K562 (cell line): ENCODE results near the gene CLCN1. TPM values are rescaled to one million over a fixed set of nuclear protein-coding genes. Genes with fewer than 3 reads are reported as not detected.

Experiments
- ADNP ChIP-seq: fragments of 200-800 bp; sonication (Bioruptor generic); IDR thresholded peaks from 2 replicates; pipeline ENCODE4 v1.6.1; 2016; ENCODE audit warnings: missing genetic modification characterization, missing compliant biosample characterization
- ATF2 ChIP-seq: sonication (generic); formaldehyde crosslinking; IDR thresholded peaks from 2 replicates; pipeline ENCODE4 v1.8.1; 2022; ENCODE audit warnings: missing genetic modification reagents
- CEBPZ ChIP-seq: fragments of 150-350 bp; IDR thresholded peaks from 2 replicates; pipeline ENCODE4 v1.6.1; 2014; ENCODE audit warnings: low read depth, mild to moderate bottlenecking, low read length, borderline replicate concordance
- CGGBP1 ChIP-seq: fragments of 250-450 bp; sonication (Bioruptor Pico); IDR thresholded peaks from 2 replicates; pipeline ENCODE4 v1.9.0; 2021; ENCODE audit warnings: mild to moderate bottlenecking
- CREB1 ChIP-seq, 2 experiments: sonication (generic) in 1 of 2; formaldehyde crosslinking in 1 of 2; IDR thresholded peaks; 2 replicates each; pipeline versions ENCODE4 v1.6.1 to v1.8.0; 2012 to 2022; ENCODE audit warnings: inconsistent platforms in 1 of 2, mild to moderate bottlenecking in 1 of 2, missing genetic modification reagents in 1 of 2, moderate library complexity in 1 of 2
- E2F8 ChIP-seq: fragments of 450-650 bp; IDR thresholded peaks from 2 replicates; pipeline ENCODE4 v1.7.1; 2018; ENCODE audit warnings: mild to moderate bottlenecking, low read depth; ENCODE audit not compliant: partially characterized antibody
- ELF4 ChIP-seq: fragments of 450-650 bp; formaldehyde crosslinking; IDR thresholded peaks from 2 replicates; pipeline ENCODE4 v1.4.0; 2022; ENCODE audit warnings: missing genetic modification characterization
- HLTF ChIP-seq: fragments of 450-650 bp; IDR thresholded peaks from 2 replicates; pipeline ENCODE4 v1.6.1; 2016
- NCOA2 ChIP-seq, 2 experiments: fragments of 450-650 bp; IDR thresholded peaks; 2 replicates each; pipeline ENCODE4 v1.6.1; 2018; ENCODE audit warnings: mild to moderate bottlenecking in 2 of 2, moderate library complexity in 1 of 2; ENCODE audit not compliant: partially characterized antibody in 2 of 2
- NFATC3 ChIP-seq: fragments of 450-650 bp; IDR thresholded peaks from 2 replicates; pipeline ENCODE4 v1.6.1; 2017; ENCODE audit warnings: mild to moderate bottlenecking
- PHB2 ChIP-seq: fragments of 450-650 bp; IDR thresholded peaks from 2 replicates; pipeline ENCODE4 v1.6.1; 2017; ENCODE audit warnings: low read depth
- RBFOX2 ChIP-seq: fragments of 200-400 bp; formaldehyde crosslinking; IDR thresholded peaks from 2 replicates; pipeline ENCODE4 v1.6.1; 2017; ENCODE audit warnings: low read depth, mild to moderate bottlenecking, low read length, moderate library complexity
- SAFB ChIP-seq: fragments of 200-400 bp; formaldehyde crosslinking; IDR thresholded peaks from 2 replicates; pipeline ENCODE4 v1.6.1; 2017; ENCODE audit warnings: low read depth, low read length, borderline replicate concordance
- SUPT5H ChIP-seq: fragments of 450-650 bp; IDR thresholded peaks from 2 replicates; pipeline ENCODE4 v1.6.1; 2016
- ZBTB5 ChIP-seq: fragments of 450-650 bp; IDR thresholded peaks from 2 replicates; pipeline ENCODE4 v1.6.1; 2017; ENCODE audit warnings: antibody characterized with exemption
- polyA plus RNA-seq, 8 experiments: library from polyadenylated mRNA; depleted of rRNA in 4 of 8; stranded (reverse) in 5 of 8; unstranded in 3 of 8; fragments of >200 nt; fragmentation: Nextera tagmentation in 2 of 8; fragmentation: Illumina TruSeq in 1 of 8; extraction: Ambion mirVana in 2 of 8; extraction: Trizol in 1 of 8; gene quantifications; 2 replicates each; pipeline versions ENCODE4 v1.2.1 to v1.2.3, GENCODE V29; 2011 to 2014; ENCODE audit warnings: inconsistent platforms in 1 of 8, missing spikeins in 1 of 8
- total RNA-seq, 7 experiments: library from RNA; depleted of rRNA in 6 of 7; stranded (reverse); fragments of >200 nt in 6 of 7; fragmentation: Illumina TruSeq in 2 of 7; extraction: Trizol in 2 of 7; gene quantifications; 2 replicates each; pipeline versions ENCODE4 v1.2.1 to v1.2.3, GENCODE V29; 2011 to 2021; ENCODE audit warnings: low replicate concordance in 1 of 7

Gene CLCN1
- total and polyA plus RNA-seq, 9 of the 15 experiments (the other 6 are each of a cell fraction or from before 2014, with no cell fraction given) = 0.01 to 0.11 (median 0.04) TPM; not detected in 4

- TF ChIP-seq CEBPZ = no peak
- TF ChIP-seq PHB2 = peak; percentile 46; the same call in 1 of the 2 replicates
- peak; percentile 37 for TF ChIP-seq E2F8
- 0 out of 2 replicates have a peak, but pooled peaks have one; percentile 47 for TF ChIP-seq NFATC3
- peak; percentile 41; the same call in 1 of the 2 replicates for TF ChIP-seq ZBTB5
- no peak for TF ChIP-seq ADNP (tag)
- 0 out of 2 replicates have a peak, but pooled peaks have one; percentile 33 for TF ChIP-seq ATF2
- no peak for TF ChIP-seq NCOA2 (IDR thresholded peaks at IDR 0.05; ENCODE audit: partially characterized antibody in 2 of 2)
- TF ChIP-seq CGGBP1 (CRISPR knock-in tag) = no peak
- TF ChIP-seq ELF4 = peak; percentile 92; the same call in 1 of the 2 replicates
- peak; percentile 84; the same call in 1 of the 2 replicates for TF ChIP-seq HLTF
- peak; percentile 70 for TF ChIP-seq RBFOX2
- TF ChIP-seq SAFB = no peak
- no peak for TF ChIP-seq CREB1 (IDR thresholded peaks at IDR 0.05)
- peak; percentile 29; the same call in 1 of the 2 replicates for TF ChIP-seq CREB1 (CRISPR knock-in tag; IDR thresholded peaks at IDR 0.05)
- TF ChIP-seq SUPT5H = peak; percentile 84
These were observed 70.2 kb downstream of the CLCN1 start (continued) for GRCh38 chr7:143385891-143386781.
